SK-N-SH treated with all-trans-retinoic acid at 6 μM for 48 hours (cell line): ENCODE measurements around the gene MSMB.
"Not testable (repeated sequence)": the region's sequence is repeated elsewhere in the genome, so short reads cannot be mapped to it uniquely, and the experiment has no call there.

ENCODE experiments used
- ATAC-seq: fragments of 200-7000 bp; cut with Tn5 transposase; 3 replicates; pipeline ENCODE4 v1.9.1; 2020; ENCODE audit warnings: mild to moderate bottlenecking, moderate library complexity
- ARNTL ChIP-seq: fragments of 450-650 bp; formaldehyde crosslinking; IDR thresholded peaks from 2 replicates; pipeline ENCODE4 v1.5.0; 2020; ENCODE audit warnings: low read depth, mild to moderate bottlenecking, moderate library complexity, borderline replicate concordance
- BACH2 ChIP-seq: fragments of 250-450 bp; sonication (Bioruptor Pico); IDR thresholded peaks from 2 replicates; pipeline ENCODE4 v1.9.0; 2021; ENCODE audit warnings: mild to moderate bottlenecking, borderline replicate concordance
- CSDC2 ChIP-seq: fragments of 250-450 bp; sonication (Bioruptor Pico); IDR thresholded peaks from 2 replicates; pipeline ENCODE4 v1.5.0; 2020; ENCODE audit warnings: mild to moderate bottlenecking, moderate library complexity
- ESRRG ChIP-seq: fragments of 250-450 bp; sonication (Bioruptor Pico); IDR thresholded peaks from 2 replicates; pipeline ENCODE4 v1.6.1; 2021; ENCODE audit warnings: mild to moderate bottlenecking
- GLIS3 ChIP-seq: fragments of 250-450 bp; sonication (Bioruptor Pico); IDR thresholded peaks from 2 replicates; pipeline ENCODE4 v1.5.0; 2020; ENCODE audit warnings: mild to moderate bottlenecking, moderate library complexity
- ISL1 ChIP-seq: fragments of 250-450 bp; sonication (Bioruptor Pico); IDR thresholded peaks from 2 replicates; pipeline ENCODE4 v2.1.2; 2022; ENCODE audit warnings: mild to moderate bottlenecking, moderate library complexity
- OSR1 ChIP-seq: fragments of 250-450 bp; sonication (Bioruptor Pico); IDR thresholded peaks from 2 replicates; pipeline ENCODE4 v1.8.0; 2022; ENCODE audit warnings: moderate library complexity, mild to moderate bottlenecking, inconsistent platforms
- PPARA ChIP-seq: fragments of 250-450 bp; sonication (Bioruptor Pico); IDR thresholded peaks from 2 replicates; pipeline ENCODE4 v1.5.0; 2020; ENCODE audit warnings: mild to moderate bottlenecking, borderline replicate concordance
- RARB ChIP-seq: fragments of 250-450 bp; sonication (Bioruptor Pico); IDR thresholded peaks from 2 replicates; pipeline ENCODE4 v1.8.0; 2021; ENCODE audit warnings: mild to moderate bottlenecking, moderate library complexity
- SNAI2 ChIP-seq: fragments of 250-450 bp; sonication (Bioruptor Pico); IDR thresholded peaks from 2 replicates; pipeline ENCODE4 v1.5.0; 2020; ENCODE audit warnings: mild to moderate bottlenecking, moderate library complexity
- TOX ChIP-seq: fragments of 250-450 bp; sonication (Bioruptor Pico); IDR thresholded peaks from 2 replicates; pipeline ENCODE4 v1.8.0; 2021; ENCODE audit warnings: mild to moderate bottlenecking, moderate library complexity, borderline replicate concordance
- ZC3H10 ChIP-seq: fragments of 250-450 bp; sonication (Bioruptor Pico); IDR thresholded peaks from 2 replicates; pipeline ENCODE4 v1.5.1; 2021; ENCODE audit warnings: mild to moderate bottlenecking, moderate library complexity
- ZFP3 ChIP-seq: fragments of 250-450 bp; sonication (Bioruptor Pico); IDR thresholded peaks from 2 replicates; pipeline ENCODE4 v1.5.0; 2020; ENCODE audit warnings: mild to moderate bottlenecking, moderate library complexity
- ZFP30 ChIP-seq: fragments of 450-650 bp; formaldehyde crosslinking; IDR thresholded peaks from 2 replicates; pipeline ENCODE4 v1.5.0; 2022; ENCODE audit warnings: mild to moderate bottlenecking, moderate library complexity
- ZNF565 ChIP-seq: fragments of 450-650 bp; formaldehyde crosslinking; conservative IDR thresholded peaks from 2 replicates; pipeline ENCODE4 v1.5.0; 2020; ENCODE audit warnings: low read depth, mild to moderate bottlenecking, moderate library complexity
- TF ChIP-seq, protein P1 (sequence below): fragments of 250-450 bp; sonication (Bioruptor Pico); IDR thresholded peaks from 2 replicates; pipeline ENCODE4 v1.5.0; 2020; ENCODE audit warnings: mild to moderate bottlenecking, moderate library complexity
- TF ChIP-seq, protein P2 (sequence below): fragments of 250-450 bp; sonication (Bioruptor Pico); IDR thresholded peaks from 2 replicates; pipeline ENCODE4 v1.5.1; 2021; ENCODE audit warnings: mild to moderate bottlenecking, moderate library complexity
- TF ChIP-seq, protein P3 (sequence below): fragments of 250-450 bp; sonication (Bioruptor Pico); IDR thresholded peaks from 2 replicates; pipeline ENCODE4 v1.8.0; 2020; ENCODE audit warnings: mild to moderate bottlenecking, moderate library complexity, borderline replicate concordance
- TF ChIP-seq, protein P4 (sequence below): fragments of 250-450 bp; sonication (Bioruptor Pico); IDR thresholded peaks from 2 replicates; pipeline ENCODE4 v1.8.0; 2021; ENCODE audit warnings: low read depth, mild to moderate bottlenecking, moderate library complexity, borderline replicate concordance
- TF ChIP-seq, protein P5 (sequence below): fragments of 250-450 bp; sonication (Bioruptor Pico); IDR thresholded peaks from 2 replicates; pipeline ENCODE4 v1.5.1; 2020; ENCODE audit warnings: low read depth, mild to moderate bottlenecking, moderate library complexity

Gene MSMB

DNA sequence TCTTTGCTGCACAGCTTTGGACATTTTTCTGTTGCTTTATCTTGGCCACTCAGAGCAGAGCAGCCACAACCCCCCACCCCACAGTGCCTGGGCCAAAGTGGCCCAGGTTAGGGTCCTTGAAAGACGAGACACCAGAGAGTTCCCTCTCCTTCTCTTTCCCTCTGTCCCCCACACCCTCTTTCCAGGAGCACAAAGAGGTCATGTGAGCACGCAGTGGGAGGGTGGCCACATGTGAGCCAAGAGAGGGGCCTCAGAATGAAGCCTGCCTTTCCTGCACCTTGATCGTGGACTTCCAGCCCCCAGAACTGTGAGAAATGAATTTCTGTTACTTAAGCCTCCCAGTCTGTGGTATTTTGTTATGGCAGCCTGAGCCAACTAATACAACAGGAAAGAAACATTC, 14.6 kb upstream of the MSMB start:
- no peak for TF ChIP-seq ISL1 (CRISPR knock-in tag)
- TF ChIP-seq, protein P1, sequence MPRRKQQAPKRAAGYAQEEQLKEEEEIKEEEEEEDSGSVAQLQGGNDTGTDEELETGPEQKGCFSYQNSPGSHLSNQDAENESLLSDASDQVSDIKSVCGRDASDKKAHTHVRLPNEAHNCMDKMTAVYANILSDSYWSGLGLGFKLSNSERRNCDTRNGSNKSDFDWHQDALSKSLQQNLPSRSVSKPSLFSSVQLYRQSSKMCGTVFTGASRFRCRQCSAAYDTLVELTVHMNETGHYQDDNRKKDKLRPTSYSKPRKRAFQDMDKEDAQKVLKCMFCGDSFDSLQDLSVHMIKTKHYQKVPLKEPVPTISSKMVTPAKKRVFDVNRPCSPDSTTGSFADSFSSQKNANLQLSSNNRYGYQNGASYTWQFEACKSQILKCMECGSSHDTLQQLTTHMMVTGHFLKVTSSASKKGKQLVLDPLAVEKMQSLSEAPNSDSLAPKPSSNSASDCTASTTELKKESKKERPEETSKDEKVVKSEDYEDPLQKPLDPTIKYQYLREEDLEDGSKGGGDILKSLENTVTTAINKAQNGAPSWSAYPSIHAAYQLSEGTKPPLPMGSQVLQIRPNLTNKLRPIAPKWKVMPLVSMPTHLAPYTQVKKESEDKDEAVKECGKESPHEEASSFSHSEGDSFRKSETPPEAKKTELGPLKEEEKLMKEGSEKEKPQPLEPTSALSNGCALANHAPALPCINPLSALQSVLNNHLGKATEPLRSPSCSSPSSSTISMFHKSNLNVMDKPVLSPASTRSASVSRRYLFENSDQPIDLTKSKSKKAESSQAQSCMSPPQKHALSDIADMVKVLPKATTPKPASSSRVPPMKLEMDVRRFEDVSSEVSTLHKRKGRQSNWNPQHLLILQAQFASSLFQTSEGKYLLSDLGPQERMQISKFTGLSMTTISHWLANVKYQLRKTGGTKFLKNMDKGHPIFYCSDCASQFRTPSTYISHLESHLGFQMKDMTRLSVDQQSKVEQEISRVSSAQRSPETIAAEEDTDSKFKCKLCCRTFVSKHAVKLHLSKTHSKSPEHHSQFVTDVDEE (CRISPR knock-in tag), result no peak
- TF ChIP-seq TOX (CRISPR knock-in tag), result no peak
- TF ChIP-seq, protein P2, sequence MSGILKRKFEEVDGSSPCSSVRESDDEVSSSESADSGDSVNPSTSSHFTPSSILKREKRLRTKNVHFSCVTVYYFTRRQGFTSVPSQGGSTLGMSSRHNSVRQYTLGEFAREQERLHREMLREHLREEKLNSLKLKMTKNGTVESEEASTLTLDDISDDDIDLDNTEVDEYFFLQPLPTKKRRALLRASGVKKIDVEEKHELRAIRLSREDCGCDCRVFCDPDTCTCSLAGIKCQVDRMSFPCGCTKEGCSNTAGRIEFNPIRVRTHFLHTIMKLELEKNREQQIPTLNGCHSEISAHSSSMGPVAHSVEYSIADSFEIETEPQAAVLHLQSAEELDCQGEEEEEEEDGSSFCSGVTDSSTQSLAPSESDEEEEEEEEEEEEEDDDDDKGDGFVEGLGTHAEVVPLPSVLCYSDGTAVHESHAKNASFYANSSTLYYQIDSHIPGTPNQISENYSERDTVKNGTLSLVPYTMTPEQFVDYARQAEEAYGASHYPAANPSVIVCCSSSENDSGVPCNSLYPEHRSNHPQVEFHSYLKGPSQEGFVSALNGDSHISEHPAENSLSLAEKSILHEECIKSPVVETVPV (CRISPR knock-in tag), result no peak
- TF ChIP-seq CSDC2 (CRISPR knock-in tag), result no peak
- TF ChIP-seq ARNTL (CRISPR knock-in tag), result no peak
- no peak for TF ChIP-seq ZFP30 (CRISPR knock-in tag)
- TF ChIP-seq BACH2, result no peak
- no peak for TF ChIP-seq SNAI2 (CRISPR knock-in tag)
- TF ChIP-seq GLIS3 (CRISPR knock-in tag), result no peak
- no peak for ATAC-seq

DNA sequence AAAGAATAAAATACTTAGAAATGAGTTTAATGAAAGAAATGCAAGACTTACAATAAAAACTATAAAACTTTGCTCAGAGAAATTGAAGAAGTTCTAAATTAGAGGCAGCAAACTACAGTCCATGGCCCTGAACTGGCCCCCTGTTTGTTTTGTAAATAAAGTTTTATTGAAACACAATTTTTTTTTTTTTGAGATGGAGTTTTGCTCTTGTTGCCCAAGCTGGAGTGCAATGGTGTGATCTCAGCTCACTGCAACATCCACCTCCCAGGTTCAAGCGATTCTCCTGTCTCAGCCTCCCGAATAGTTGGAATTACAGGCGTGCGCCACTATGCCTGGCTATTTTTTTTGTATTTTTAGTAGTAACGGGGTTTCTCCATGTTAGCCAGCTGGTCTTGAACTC, 11.9 kb upstream of the MSMB start:
- not testable (repeated sequence) for ATAC-seq

DNA sequence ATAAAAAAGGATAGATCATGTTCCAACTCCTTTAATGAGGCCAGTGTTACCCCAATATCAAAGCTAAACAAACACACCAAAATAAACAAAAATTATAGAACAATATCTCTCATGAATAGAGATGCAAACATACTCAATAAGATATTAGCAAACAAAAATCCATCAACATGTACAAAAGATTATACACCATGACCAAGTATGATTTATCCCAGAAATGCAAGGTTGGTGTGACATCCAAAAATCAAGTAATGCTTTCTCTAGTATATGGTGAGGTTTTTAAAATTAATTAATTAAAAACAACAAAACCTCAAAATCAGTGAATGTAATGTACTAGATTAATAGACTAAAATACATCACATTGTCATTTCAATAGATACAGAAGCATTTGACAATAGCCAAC, 11.0 kb upstream of the MSMB start:
- ATAC-seq, result no peak
- TF ChIP-seq ARNTL (CRISPR knock-in tag) (no peak), ZNF565 (CRISPR knock-in tag) (no peak), RARB (CRISPR knock-in tag) (no peak), ZFP30 (CRISPR knock-in tag) (no peak)

DNA sequence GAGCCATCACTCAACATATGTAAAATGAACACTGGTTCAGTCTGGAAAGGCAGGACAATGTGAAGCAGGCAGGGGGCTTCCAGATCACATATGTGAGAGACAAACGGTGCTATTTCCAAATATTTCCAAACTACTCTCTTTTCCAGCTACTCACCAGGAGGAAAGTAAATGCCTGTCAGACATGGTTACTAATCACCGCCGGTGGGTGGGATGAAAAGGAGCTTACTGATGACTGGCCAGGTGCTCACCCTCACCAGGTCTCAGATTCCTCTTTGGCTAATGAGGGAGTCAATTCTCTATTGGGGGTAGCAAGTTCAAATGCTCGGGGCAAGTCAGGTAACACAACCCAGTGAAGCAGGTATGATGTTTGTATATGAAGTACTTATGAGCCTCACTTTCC, 9.7 kb upstream of the MSMB start:
- ATAC-seq, result no peak

More for the DNA sequence above, 9.7 kb upstream of the MSMB start:
- no peak for TF ChIP-seq BACH2
- TF ChIP-seq, protein P1 (CRISPR knock-in tag), result no peak
- no peak for TF ChIP-seq OSR1
- no peak for TF ChIP-seq PPARA (CRISPR knock-in tag)
- TF ChIP-seq TOX (CRISPR knock-in tag), result no peak
- TF ChIP-seq RARB (CRISPR knock-in tag), result no peak
- no peak for TF ChIP-seq ESRRG
- TF ChIP-seq, protein P3, sequence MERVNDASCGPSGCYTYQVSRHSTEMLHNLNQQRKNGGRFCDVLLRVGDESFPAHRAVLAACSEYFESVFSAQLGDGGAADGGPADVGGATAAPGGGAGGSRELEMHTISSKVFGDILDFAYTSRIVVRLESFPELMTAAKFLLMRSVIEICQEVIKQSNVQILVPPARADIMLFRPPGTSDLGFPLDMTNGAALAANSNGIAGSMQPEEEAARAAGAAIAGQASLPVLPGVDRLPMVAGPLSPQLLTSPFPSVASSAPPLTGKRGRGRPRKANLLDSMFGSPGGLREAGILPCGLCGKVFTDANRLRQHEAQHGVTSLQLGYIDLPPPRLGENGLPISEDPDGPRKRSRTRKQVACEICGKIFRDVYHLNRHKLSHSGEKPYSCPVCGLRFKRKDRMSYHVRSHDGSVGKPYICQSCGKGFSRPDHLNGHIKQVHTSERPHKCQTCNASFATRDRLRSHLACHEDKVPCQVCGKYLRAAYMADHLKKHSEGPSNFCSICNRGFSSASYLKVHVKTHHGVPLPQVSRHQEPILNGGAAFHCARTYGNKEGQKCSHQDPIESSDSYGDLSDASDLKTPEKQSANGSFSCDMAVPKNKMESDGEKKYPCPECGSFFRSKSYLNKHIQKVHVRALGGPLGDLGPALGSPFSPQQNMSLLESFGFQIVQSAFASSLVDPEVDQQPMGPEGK (CRISPR knock-in tag), result no peak
- TF ChIP-seq, protein P2 (CRISPR knock-in tag), result no peak
- no peak for TF ChIP-seq ZFP3 (CRISPR knock-in tag)
- TF ChIP-seq SNAI2 (CRISPR knock-in tag), result no peak
- TF ChIP-seq, protein P4, sequence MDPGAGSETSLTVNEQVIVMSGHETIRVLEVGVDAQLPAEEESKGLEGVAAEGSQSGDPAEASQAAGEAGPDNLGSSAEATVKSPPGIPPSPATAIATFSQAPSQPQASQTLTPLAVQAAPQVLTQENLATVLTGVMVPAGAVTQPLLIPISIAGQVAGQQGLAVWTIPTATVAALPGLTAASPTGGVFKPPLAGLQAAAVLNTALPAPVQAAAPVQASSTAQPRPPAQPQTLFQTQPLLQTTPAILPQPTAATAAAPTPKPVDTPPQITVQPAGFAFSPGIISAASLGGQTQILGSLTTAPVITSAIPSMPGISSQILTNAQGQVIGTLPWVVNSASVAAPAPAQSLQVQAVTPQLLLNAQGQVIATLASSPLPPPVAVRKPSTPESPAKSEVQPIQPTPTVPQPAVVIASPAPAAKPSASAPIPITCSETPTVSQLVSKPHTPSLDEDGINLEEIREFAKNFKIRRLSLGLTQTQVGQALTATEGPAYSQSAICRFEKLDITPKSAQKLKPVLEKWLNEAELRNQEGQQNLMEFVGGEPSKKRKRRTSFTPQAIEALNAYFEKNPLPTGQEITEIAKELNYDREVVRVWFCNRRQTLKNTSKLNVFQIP (CRISPR knock-in tag), result no peak
- TF ChIP-seq ZC3H10, result no peak
- TF ChIP-seq ZFP30 (CRISPR knock-in tag), result no peak
- TF ChIP-seq, protein P5, sequence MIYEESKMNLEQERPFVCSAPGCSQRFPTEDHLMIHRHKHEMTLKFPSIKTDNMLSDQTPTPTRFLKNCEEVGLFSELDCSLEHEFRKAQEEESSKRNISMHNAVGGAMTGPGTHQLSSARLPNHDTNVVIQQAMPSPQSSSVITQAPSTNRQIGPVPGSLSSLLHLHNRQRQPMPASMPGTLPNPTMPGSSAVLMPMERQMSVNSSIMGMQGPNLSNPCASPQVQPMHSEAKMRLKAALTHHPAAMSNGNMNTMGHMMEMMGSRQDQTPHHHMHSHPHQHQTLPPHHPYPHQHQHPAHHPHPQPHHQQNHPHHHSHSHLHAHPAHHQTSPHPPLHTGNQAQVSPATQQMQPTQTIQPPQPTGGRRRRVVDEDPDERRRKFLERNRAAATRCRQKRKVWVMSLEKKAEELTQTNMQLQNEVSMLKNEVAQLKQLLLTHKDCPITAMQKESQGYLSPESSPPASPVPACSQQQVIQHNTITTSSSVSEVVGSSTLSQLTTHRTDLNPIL (CRISPR knock-in tag), result no peak
